Skeletal muscle cell (primary cell): ENCODE data around the gene TAF4.

Experiments
- DNase-seq: peaks from one replicate; pipeline ENCODE4 v3.0.0-alpha.2; 2010; ENCODE audit warnings: low read depth
- H3K4me3 ChIP-seq: 2 replicates; pipeline ENCODE4 v1.5.1; 2011; ENCODE audit warnings: low read depth, mild to moderate bottlenecking, control low read depth, low read length, moderate library complexity

The TAF4 gene

DNA sequence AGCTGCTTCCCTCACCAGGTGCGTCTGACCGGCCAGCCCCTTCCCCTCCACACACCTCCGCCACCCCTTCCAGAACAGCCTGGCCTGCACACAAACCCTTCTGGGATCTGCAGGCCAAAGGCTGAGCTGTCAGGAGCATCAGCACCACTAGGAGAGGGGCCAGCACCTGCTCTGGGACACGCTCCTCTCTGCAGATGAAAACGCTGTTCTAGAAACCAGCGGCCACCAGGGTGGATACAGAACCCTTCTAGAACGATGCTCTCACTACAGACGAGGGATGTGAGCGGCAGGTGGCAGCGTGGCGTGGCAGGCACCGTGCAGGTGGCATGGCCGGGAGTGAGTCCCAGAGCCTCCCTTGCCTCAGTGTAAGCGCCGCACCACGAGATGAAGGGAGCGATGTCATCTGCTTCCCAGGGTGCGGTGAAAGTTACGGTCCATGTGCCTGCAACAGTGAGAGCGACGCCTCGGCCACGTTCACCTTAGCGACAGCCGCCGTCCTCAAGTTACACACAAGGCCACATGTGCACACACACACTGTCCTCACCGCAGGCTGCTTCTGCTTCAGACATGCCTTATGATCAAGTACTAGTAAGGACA is 53.6 kb downstream of the TAF4 start:
- H3K4me3 ChIP-seq = no peak overlapping the region
- no peak for DNase-seq

DNA sequence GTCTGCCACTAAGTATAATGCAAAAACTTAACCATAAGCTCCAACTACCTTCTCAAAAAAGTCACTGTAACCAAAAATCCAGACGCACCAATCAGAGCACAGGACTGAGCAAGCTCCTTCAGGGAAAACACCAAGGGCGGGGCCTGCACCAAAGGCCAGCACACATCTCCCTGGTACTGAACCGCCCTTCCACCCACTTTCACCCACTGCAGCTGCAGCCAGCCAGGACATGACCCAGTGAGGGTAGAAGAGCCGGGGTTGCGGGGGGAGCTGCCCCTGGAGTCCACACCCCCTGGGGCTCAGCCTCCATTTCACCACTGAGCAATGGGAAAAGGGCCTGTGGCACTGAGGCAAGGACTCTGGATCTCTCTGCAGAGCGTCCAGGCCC is 54.3 kb downstream of the TAF4 start:
- H3K4me3 ChIP-seq = no peak overlapping the region
- no peak for DNase-seq

DNA sequence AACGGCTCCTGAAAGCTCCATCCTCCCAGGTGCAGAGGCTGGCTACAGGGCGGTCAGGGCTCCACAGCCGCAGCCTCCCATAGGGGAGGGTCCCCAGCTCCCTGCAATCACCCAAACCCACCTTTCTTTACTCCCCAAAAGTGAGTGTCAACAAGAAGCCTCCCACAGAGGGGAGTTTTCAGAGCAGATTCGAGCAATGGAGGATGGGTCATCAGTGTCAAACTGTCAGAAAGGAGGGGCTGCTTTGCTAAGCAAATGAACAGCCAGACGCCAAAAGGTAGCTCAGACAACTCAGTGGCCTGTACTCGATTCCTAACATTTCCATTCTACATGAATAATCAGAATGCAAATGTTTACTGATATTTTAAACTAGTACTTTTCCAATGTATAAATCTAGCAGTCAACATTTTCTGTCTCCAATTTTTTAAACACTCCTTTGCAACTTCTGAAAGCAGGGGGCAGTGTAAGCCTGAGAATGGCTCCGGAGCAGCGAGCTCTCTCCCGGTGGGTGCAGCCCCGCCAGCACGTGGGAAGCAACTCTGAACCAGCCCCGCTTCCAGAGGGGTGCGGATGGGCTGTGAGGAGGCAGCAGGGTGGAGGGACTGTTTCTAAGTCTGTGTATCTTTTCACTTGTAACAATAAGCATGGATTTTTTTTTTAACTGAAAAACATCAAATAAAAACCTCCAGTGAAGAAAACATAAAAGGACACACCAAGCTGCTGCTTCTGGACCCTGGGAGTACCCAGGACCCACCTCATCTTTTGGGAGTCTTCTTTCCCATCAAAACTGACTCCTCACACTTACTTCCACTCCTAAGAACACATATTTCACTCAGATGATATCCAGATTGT is 54.9 kb downstream of the TAF4 start:
- DNase-seq = no peak
- H3K4me3 ChIP-seq = no peak overlapping the region

DNA sequence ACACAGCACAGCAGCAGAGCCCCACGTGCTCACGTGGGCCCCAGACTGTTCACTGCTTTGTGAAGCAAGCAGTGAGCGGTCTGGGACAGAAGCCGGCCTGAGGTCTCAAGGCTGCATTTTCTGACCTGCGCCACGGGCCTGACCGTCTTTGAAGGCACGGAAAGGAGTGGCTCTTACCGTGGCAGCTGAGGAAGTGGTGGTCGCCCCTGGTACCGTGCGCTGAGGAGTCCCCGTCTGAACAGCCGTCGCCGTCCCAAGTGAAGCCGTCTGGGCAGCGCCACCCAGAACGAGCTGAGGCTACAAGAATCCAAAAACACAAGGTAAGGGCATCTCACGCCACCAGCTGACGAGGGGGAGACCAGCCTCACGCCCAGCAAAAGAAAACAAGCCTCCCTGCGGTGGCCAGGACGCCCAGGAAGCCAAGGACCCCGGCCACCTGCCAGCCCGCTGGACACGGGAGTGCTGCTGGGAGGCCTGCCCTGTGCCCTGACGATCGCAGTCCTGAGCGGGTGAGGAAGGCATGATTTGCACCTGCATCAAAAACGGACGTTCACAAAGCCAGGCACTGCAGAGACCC is 55.7 kb downstream of the TAF4 start:
- DNase-seq = no peak
- no peak overlapping the region for H3K4me3 ChIP-seq

DNA sequence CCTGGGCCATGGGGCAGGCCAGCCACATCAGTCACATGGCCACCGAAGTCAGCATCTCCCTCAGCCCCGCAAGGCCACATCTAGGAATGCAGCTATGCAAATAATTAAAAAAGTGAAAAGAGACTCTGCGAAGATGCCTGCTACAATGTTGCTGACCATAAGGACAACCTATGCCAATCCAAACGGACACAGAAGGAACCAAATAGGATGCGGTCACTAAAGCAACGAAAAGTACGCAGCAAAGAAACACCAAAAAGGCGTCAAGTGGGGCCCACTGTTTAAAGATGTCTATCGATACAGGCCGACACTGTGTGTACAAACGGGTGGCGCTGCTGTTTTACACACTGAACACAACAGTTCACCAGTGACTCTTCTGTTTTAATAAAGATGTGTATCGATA is 56.4 kb downstream of the TAF4 start:
- DNase-seq = no peak
- no peak overlapping the region for H3K4me3 ChIP-seq

DNA sequence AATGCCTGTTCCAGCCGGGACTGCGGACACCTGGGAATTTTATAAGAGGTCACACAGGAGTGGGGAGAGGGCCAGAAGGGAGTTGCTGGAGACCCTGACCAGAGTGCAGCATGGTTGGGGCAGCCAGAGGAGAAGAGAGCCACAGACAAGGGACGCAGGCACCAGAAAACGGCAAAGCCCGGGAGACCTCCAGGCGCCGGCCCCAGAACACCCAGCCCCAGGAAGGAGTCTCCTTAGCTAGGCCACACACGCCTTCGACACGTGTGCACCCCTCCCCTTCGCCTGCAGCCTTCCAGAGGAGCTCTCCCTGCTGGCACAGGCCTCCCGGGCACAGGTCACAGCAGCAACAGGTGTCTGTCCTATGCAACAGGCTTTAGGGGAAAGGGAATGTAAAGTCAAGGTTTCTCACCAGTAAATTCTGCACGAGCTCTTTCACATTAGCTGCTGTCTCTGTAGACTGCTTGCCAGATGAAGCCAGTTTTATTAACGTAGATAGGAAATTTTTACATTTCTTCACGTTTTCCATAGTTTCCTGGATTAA is 57.0 kb downstream of the TAF4 start:
- no peak overlapping the region for H3K4me3 ChIP-seq

DNA sequence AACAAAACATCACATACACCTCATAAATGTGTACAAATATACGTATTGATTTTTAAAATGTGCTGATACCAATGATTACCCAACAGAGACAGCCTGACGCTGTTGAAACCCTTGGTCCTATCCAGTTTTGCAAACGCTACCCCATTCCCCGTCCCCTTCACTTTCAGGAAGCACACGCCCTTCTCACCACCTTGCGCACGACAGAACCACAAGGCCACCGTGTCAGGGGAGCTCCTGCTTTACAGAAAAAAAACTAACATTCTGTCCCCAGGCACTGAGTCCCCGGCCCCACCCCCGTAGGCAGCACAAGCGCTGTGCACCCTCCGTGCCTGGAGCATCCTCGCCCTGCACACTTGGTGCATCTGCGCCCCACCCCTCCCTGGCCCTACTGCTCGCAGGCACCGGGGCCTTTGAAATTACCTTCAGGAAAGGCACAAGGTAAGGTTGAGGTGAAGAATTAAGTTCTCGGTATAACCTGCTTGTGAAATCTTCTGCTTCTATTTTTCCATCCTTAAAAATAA is 58.5 kb downstream of the TAF4 start:
- no peak for DNase-seq
- no peak overlapping the region for H3K4me3 ChIP-seq

More for the DNA sequence above, 57.0 kb downstream of the TAF4 start:
- DNase-seq = no peak

DNA sequence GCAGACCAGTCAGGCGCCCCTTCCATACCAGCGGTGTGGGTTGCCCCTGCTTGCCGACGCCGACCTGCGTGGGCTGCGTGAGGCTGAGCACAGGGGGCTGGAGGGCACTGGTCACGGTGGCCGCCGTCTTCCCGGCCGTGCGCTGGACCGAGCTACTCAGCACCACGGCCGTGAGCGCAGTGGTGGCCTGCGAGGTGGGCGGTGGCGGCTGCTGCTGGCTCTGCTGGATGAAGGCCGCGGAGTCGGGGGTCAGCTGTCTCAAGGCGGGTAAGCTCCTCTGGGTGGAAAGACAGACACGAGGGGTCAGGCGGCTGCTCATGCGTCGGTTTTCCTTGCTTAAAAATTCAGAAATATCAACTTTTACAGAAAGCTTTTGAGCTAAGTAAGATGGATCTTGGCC is 59.2 kb downstream of the TAF4 start:
- DNase-seq = no peak
- H3K4me3 ChIP-seq = no peak overlapping the region

DNA sequence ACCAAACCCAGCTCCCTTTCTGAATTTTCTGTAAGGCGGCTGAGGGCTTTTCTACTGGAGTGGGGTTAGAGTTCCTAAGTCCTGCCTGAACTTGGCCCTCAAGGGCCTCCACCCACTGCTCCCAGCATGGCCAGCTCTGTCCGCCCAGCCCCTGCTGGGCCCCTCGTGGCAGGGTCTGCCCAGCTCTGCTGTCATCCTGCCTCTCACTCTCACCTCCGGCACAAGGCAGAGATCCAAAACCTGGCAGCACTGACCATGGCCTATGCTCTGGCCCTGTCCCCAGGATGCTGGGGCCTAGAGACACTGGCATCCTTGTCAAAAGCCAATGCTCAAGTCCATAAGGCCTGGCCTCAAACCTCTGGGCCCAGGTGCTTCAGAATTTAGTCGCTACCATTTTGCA is 61.1 kb downstream of the TAF4 start:
- H3K4me3 ChIP-seq = no peak overlapping the region
- DNase-seq = no peak

DNA sequence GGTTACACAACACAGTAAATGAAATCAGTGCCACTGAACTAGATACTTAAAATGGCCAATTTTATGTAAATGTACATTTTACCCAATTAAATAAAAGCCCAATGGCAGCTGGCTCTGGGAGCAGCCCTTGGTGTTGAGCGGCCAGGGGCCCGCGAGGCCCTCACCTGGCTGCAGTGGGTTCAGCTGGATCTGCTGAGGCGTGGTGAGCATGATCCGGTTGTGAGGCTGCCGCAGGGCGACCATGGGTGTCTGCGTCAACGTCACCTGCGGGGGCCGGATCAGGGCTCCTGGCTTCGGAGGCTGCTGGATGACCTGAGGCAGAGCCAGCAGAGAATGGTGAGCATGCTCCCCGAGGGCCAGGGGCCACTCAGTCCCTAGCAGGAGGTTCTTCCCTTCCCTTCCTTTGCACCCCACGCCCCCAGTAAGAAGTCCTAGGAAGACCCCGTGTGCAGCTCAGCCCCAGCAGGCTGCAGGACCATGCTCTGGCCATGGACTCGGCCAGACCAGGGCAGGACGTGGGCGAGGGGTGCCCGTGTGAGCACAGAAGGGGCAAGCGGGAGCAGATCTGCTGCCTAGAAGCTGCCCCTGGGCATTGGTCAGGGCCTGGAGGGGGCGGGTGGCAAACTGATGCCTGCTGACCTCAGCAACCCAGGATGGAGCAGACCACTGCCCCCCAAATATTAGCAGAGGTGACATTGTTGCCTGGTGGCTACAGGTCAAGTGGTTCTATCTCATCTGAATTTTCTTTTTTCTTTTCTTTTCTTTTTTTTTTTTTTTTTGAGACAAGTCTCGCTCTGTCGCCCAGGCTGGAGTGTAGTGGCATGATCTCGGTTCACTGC is 61.9 kb downstream of the TAF4 start:
- DNase-seq = no peak

DNA sequence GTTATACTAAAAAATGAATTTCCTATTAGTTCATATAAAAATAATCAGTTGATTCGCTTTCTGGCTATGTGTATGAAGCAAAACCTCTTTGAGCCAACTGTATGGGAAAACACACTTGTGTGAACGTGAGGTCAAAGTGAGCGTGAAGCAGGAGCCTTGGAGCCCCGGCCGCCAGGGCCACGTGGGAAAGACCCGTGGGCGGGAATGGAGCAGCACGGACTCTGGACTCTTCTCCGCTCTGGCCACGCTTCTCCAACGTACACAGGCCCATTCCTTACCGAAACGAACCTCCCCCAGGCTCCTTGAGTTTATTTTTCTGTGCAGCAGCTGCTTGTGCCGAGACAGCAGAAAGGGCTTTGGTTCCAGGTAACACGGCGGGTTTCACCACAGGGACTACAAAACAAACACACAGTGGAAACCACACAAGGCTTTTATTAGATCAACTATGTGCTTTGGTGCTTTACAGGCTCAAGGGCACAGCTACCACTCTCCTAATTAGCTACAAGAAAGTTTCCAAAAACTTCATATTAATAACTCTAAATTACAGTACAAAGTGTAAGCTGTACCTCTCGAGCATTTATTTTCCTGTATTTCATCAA is 62.7 kb downstream of the TAF4 start:
- H3K4me3 ChIP-seq = no peak overlapping the region

More for the DNA sequence above, 61.9 kb downstream of the TAF4 start:
- H3K4me3 ChIP-seq = no peak overlapping the region

DNA sequence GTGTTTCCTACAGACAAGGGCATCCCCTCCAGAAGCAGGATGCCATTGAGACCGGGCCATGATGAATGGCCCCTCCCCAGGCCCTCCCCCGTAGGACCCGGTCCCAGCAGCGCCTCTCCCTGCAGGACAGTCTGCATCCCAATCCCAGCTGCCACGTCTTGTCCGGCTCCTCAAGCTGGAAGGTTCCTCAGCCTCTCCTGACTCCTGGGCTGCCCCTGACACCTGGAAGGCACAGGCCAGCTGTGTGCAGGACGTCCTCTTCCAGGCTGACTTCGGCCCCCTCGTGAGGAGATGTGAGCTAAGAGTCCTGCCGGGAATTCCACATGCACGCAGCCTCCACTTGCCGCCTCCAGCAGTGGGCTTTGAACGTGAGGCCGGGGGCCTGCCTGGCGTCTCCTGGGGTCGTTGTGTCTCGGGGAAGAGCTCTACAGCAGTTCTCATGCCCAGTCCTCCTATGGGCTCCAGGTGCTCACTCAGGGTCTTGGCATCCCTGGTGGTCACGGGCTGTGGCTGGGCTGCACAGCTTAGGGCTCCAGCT is 64.4 kb downstream of the TAF4 start:
- no peak for DNase-seq

More for the DNA sequence above, 62.7 kb downstream of the TAF4 start:
- DNase-seq = no peak

DNA sequence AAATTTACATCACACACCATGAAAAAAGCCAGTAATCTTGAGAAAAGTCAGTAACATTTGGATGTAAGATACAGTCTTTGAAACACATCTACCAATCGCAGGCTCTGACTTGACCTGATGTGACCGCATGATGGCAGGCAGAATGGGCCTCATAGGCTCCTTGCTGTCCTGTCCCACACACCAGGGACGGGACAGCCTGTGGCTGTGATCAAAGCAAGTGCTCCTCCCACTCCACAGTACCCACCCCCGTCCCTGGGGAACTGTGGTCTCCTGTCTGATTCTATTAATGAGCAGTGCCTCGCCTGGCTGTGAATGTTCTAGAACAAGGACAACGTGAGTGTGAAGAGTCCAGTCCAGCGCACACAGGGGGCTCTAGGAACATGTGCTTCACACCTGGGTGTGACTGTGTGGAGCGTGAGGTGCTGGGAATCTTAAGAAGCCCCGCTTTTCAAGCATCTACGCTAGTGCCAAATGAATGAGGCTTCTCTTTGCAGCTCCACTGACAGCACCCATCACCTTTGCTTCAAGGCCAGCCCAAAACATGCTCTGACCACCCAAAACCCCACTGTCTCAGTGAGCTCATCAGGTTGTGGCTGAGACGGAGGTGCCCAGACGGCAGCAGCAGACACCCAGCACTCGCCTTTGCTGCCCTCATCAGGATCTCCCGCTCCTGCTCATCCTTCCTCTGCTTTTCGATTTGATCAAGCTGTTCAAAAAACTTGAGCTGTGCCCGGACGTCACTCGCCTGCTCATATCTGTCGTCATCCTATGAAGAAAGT is 67.1 kb downstream of the TAF4 start:
- no peak for DNase-seq
- H3K4me3 ChIP-seq = no peak overlapping the region

More for the DNA sequence above, 64.4 kb downstream of the TAF4 start:
- no peak overlapping the region for H3K4me3 ChIP-seq

DNA sequence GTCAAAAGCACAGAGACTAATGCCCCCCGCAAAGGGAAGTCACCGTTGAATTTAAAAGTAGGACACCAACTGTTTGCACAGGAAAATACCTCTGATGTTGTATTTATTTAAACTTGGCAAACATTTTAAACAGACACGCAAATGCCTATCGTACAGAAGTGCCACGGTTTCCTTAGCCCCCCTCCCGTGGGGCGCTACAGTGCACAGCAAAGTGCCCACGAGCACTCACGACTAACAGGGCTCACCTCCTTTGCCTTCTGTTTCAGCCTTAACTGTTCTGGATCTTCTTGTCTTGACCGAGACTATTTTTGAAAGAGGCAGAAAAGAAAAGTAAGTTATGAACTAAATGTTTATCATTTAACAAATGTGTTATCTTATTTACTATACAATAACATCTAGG is 67.8 kb downstream of the TAF4 start:
- no peak overlapping the region for H3K4me3 ChIP-seq
- DNase-seq = no peak

DNA sequence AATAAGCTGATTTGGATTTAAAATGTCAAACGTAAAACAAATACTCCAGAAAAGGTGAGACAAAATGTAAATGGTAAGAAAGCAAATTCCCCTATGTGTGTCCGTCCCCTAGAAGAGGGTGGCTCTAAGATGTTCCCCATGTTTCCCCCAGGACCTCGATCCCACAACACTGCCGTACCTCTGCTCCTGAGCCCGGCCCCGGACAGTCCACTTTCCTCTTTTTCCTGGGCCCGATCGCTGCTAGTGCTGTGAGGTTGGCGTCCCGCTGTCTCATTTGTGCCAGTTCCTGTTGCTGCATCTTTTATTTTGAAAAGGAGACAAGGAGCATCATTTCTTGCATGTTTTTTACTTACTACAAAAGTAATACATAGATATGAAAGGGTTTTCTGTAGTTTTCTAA is 68.3 kb downstream of the TAF4 start:
- no peak for DNase-seq
- H3K4me3 ChIP-seq = no peak overlapping the region

DNA sequence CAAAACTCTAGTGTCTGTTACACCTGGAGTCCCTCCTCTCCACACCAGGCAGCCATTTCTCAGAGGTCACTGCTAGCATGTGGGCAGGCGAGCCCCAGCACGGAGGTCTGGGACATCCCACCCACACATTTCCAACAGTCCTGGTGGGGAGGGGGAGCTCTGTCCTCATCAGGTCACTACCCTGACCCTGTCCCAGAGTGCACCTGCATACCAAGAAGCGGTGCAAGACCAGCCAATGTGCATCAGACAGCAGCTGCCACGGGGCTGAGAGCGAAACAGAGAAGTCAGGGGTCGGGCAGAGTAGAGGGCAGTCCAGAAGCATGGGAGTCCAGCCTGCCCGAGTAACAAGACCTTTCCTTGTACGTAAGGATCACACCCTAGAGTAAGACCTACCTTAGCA is 71.1 kb downstream of the TAF4 start:
- no peak overlapping the region for H3K4me3 ChIP-seq
- DNase-seq = no peak

DNA sequence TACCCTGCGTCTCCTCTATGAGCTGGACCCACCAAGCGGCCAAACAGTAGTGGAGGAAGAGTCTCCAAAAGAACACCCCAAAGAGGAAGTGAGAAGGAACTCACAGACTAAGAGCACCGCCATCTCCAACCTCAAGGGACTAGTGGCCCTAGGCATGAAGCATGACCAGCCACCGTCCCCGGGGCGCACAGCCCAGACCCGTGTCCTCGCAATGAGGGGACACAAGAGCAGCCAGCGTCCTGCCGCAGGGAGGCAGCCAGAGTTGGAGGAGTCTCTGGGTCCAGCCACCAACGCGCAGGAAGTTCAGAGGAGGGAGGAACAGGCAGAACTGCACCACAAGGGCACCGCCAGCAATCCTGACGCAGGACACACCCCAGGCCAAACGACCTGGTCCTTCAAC is 72.6 kb downstream of the TAF4 start:
- H3K4me3 ChIP-seq = no peak overlapping the region
- DNase-seq = no peak

DNA sequence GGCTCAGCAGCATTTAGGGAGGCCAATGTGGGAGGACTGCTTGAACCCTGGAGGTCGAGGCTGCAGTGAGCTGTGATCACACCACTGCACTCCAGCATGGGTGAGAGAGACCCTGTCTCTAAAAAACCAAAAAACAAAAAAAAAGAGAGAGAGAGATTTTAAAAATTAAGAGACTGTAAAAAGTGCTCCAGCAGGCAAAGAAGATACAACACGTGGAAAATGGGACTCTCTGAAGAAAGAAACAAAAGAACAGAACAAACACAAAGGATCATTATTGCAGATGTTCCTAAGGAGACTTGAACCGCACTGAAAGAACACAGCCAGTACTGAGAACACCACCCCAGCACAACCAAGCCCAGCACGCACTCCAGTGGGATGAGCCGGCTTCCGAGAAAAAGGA is 74.2 kb downstream of the TAF4 start:
- H3K4me3 ChIP-seq = no peak overlapping the region
- no peak for DNase-seq
